HG03565 (cell line): ENCODE data around the gene PNLIP.

Experiments
- ATAC-seq: cut with Tn5 transposase; IDR thresholded peaks from one replicate; pipeline ENCODE4 v1.9.1; 2021; ENCODE audit warnings: mild to moderate bottlenecking, moderate library complexity; ENCODE audit not compliant: unreplicated experiment

PNLIP gene

DNA sequence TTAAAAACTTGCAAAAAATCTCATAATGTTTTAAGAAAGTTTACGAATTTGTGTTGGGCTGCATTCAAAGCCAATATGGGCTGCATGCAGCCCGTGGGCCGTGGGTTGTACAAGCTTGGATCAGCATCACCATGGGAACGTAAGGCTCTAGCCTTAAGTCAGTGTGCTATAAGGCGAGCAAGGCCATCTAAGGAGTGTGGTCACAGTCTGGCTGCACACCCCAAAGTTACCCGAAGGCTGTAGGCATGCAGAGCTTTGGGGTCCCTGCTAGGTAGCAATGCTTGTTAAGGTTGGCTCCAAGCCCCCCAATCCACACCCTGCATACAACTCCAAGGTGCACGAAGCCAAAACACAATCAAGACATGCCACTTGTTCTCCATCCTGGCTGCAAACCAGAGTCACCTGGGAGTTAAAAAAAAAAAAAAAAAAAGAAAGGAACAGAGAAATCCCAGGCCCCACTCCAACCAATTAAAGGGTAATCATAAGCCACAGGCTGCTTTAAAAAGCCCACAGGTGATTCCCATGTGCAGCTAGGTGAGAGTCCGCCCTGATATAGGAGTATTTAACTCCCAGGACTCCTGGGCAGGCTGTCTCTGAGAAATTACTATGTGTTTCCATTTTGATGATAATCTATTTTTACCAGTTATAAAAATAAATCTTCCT lies 66.5 kb downstream of the PNLIP start:
- ATAC-seq: no peak

DNA sequence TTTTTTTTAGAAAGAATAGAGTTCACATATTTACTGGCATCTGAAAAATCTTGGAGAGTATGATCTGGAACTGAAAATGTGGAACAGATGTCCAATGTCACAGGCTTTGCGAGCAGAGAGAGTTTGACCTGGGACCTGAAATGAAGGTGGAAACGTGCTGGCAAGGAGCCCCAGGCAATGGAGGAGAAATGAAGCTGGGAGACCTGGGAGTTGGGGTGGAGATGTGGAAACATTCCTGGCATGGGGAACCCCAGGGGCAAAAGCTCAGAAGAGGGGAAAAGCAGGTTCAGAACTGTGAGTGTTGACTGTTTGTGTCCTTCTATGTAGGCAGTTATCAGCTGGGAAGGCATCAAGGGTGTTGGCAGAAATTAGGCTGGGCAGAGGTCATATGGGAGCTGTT lies 67.7 kb downstream of the PNLIP start:
- ATAC-seq: no peak

DNA sequence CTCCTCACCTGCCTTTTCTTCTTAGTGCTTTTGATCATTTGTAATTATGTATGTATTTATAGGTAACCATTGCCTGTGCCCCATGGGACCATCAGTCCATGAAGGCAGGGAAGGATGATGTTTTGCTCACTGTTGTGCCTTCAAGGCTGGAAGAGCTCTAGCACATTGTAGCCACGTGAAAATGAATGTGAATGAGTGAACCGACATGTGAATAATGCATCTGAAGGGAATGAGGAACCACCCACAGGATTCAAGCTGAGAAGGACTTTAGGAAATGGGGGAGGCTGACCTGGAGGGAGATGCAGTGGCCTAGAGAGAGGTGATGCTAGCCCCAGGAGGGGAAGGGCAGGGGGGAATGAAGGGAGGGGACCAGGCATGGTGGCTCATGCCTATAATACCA lies 69.1 kb downstream of the PNLIP start:
- ATAC-seq: no peak

DNA sequence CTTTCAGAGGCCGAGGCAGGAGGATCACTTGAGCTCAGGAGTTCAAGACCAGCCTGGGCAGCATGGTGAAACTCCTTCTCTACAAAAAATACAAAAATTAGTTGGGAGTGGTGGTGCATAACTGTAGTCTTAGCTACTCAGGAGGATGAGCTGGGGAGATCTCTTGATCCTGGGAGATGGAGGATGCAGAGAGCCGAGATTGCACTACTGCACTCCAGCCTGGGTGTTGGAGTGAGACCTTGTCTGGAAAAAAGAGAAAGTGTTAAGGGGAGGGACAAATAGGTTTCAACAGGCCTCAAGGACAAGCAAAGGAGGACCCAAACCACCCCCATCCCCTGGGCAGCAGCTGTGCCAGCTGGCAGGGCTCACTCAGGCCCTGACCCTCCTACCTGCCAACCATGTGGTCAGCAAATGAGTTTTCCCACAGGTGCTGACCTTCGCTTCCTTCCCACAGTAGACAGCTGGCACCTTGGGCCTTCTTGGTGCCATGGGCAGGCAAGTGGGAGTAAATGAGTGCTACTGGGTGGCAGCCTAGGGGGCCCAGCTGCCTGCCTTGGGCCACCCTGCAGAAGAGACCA lies 69.6 kb downstream of the PNLIP start:
- no peak for ATAC-seq
